WTC11 (cell line): ENCODE results near the gene ASPN. TPM values are rescaled to one million over a fixed set of nuclear protein-coding genes. Genes with fewer than 3 reads are reported as not detected.

Experiments
- ATAC-seq: fragments of 200-7000 bp; cut with Tn5 transposase; 2 replicates; pipeline ENCODE4 v1.10.0; 2021; ENCODE audit warnings: mild to moderate bottlenecking, moderate library complexity
- CTCF ChIA-PET: fragments of 300-600 bp; sonication (Branson Sonifier 250); formaldehyde crosslinking; loops from one replicate; lab custom pipeline; 2021; ENCODE audit warnings: antibody characterized with exemption; lab: Charles Lee
- POLR2A ChIA-PET: fragments of 350-600 bp; sonication (Branson Sonifier 250); formaldehyde crosslinking; loops from one replicate; lab custom pipeline; 2021; ENCODE audit warnings: antibody characterized with exemption; lab: Charles Lee
- DNase-seq: peaks from one replicate; pipeline ENCODE4 v3.0.0; 2021; ENCODE audit warnings: low spot score
- H3K27ac Mint-ChIP-seq: 2 replicates; pipeline ENCODE4 v1.8.0; 2021; ENCODE audit warnings: mixed read lengths
- H3K27me3 Mint-ChIP-seq: 2 replicates; pipeline ENCODE4 v1.8.0; 2021; ENCODE audit warnings: low read depth, mild to moderate bottlenecking, moderate library complexity, mixed read lengths
- H3K36me3 Mint-ChIP-seq: 2 replicates; pipeline ENCODE4 v1.8.0; 2021; ENCODE audit warnings: mixed read lengths
- H3K4me1 Mint-ChIP-seq: 2 replicates; pipeline ENCODE4 v1.8.0; 2022; ENCODE audit warnings: mixed read lengths
- H3K4me3 Mint-ChIP-seq: 2 replicates; pipeline ENCODE4 v1.8.0; 2021; ENCODE audit warnings: mild to moderate bottlenecking, moderate library complexity, mixed read lengths
- H3K9me3 Mint-ChIP-seq: 2 replicates; pipeline ENCODE4 v1.8.0; 2021; ENCODE audit warnings: mixed read lengths
- AFF4 ChIP-seq: sonication (generic); formaldehyde crosslinking; IDR thresholded peaks from 2 replicates; pipeline ENCODE4 v1.8.1; 2023; ENCODE audit warnings: mild to moderate bottlenecking, missing genetic modification reagents, borderline replicate concordance
- ATF3 ChIP-seq: sonication (generic); formaldehyde crosslinking; conservative IDR thresholded peaks from 2 replicates; pipeline ENCODE4 v1.8.1; 2022; ENCODE audit warnings: mild to moderate bottlenecking, missing genetic modification reagents
- CBFB ChIP-seq: sonication (generic); formaldehyde crosslinking; IDR thresholded peaks from 2 replicates; pipeline ENCODE4 v1.8.1; 2022; ENCODE audit warnings: mild to moderate bottlenecking, low read depth, missing genetic modification reagents
- CREM ChIP-seq: sonication (generic); formaldehyde crosslinking; IDR thresholded peaks from 2 replicates; pipeline ENCODE4 v1.8.1; 2022; ENCODE audit warnings: mild to moderate bottlenecking, missing genetic modification reagents, moderate library complexity
- ETV6 ChIP-seq: sonication (generic); formaldehyde crosslinking; IDR thresholded peaks from 2 replicates; pipeline ENCODE4 v1.8.1; 2022; ENCODE audit warnings: mild to moderate bottlenecking, missing genetic modification reagents
- HMGA2 ChIP-seq: fragments of 250-450 bp; sonication (Bioruptor Pico); IDR thresholded peaks from 2 replicates; pipeline ENCODE4 v1.4.0; 2021; ENCODE audit warnings: mild to moderate bottlenecking, moderate library complexity
- KAT7 ChIP-seq: sonication (generic); formaldehyde crosslinking; IDR thresholded peaks from 2 replicates; pipeline ENCODE4 v1.8.1; 2023; ENCODE audit warnings: missing genetic modification reagents, mild to moderate bottlenecking, borderline replicate concordance
- MYBL2 ChIP-seq: sonication (generic); formaldehyde crosslinking; IDR thresholded peaks from 2 replicates; pipeline ENCODE4 v1.8.1; 2023; ENCODE audit warnings: mild to moderate bottlenecking, moderate library complexity, missing genetic modification reagents
- NR1H2 ChIP-seq: sonication (generic); formaldehyde crosslinking; IDR thresholded peaks from 2 replicates; pipeline ENCODE4 v1.9.0; 2021; ENCODE audit warnings: mild to moderate bottlenecking, moderate library complexity, missing genetic modification reagents
- SOX15 ChIP-seq: fragments of 250-450 bp; sonication (Bioruptor Pico); IDR thresholded peaks from 2 replicates; pipeline ENCODE4 v1.9.0; 2021; ENCODE audit warnings: mild to moderate bottlenecking
- ZNF138 ChIP-seq: sonication (generic); formaldehyde crosslinking; conservative IDR thresholded peaks from 2 replicates; pipeline ENCODE4 v1.8.1; 2022; ENCODE audit warnings: mild to moderate bottlenecking, moderate library complexity, missing genetic modification reagents
- ZNF263 ChIP-seq: sonication (generic); formaldehyde crosslinking; IDR thresholded peaks from 2 replicates; pipeline ENCODE4 v1.8.1; 2022; ENCODE audit warnings: low read depth, mild to moderate bottlenecking, moderate library complexity, missing genetic modification reagents
- ZNF423 ChIP-seq: fragments of 250-450 bp; sonication (Bioruptor Pico); IDR thresholded peaks from 2 replicates; pipeline ENCODE4 v2.1.2; 2022; ENCODE audit warnings: mild to moderate bottlenecking, moderate library complexity
- ZNF512 ChIP-seq: sonication (generic); formaldehyde crosslinking; IDR thresholded peaks from 2 replicates; pipeline ENCODE4 v1.8.1; 2022; ENCODE audit warnings: missing genetic modification reagents, borderline replicate concordance
- total RNA-seq: library from RNA; stranded (reverse); gene quantifications from 3 replicates; pipeline ENCODE4 v1.2.3, GENCODE V29; 2021
- TF ChIP-seq, protein P1 (sequence below): sonication (generic); formaldehyde crosslinking; conservative IDR thresholded peaks from 2 replicates; pipeline ENCODE4 v1.8.1; 2023; ENCODE audit warnings: mild to moderate bottlenecking, low read depth, missing genetic modification reagents, moderate library complexity
- TF ChIP-seq, protein P2 (sequence below): sonication (generic); formaldehyde crosslinking; IDR thresholded peaks from 2 replicates; pipeline ENCODE4 v1.8.0; 2023; ENCODE audit warnings: missing genetic modification reagents
- TF ChIP-seq, protein P3 (sequence below): fragments of 250-450 bp; sonication (Bioruptor Pico); IDR thresholded peaks from 2 replicates; pipeline ENCODE4 v1.9.0; 2021; ENCODE audit warnings: moderate library complexity, mild to moderate bottlenecking, inconsistent platforms, borderline replicate concordance
- TF ChIP-seq, protein P4 (sequence below): sonication (generic); formaldehyde crosslinking; IDR thresholded peaks from 2 replicates; pipeline ENCODE4 v1.8.0; 2022; ENCODE audit warnings: mild to moderate bottlenecking, missing genetic modification reagents
- TF ChIP-seq, protein P5 (sequence below): fragments of 250-450 bp; sonication (Bioruptor Pico); IDR thresholded peaks from 2 replicates; pipeline ENCODE4 v1.8.0; 2021; ENCODE audit warnings: mild to moderate bottlenecking

The ASPN gene
- total RNA-seq, 1 experiment from 2014 or later: not detected

DNA sequence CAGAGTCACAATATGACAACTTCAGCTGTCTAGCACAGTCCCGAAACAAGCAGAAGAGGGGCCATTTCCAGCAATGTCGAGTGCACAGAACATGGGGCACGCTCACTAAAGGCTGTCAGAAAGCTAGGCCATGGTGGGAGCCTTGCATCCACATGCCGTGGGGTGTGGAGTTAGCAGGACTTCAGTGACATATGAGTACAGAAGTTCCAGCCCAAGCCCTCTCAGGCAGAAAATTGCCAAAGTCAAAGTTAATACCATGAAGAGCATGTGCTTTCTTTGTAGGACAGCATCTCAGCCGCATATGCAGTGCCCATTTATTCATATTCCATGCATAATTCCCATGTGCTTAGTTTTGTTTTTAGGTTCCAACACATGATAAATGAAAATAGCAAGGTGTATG lies 26.7 kb upstream of the ASPN start (continued):
- no peak for TF ChIP-seq CREM (CRISPR knock-in tag)
- TF ChIP-seq AFF4 (CRISPR knock-in tag): no peak
- TF ChIP-seq KAT7 (CRISPR knock-in tag): no peak
- no peak for TF ChIP-seq ATF3 (CRISPR knock-in tag)
- TF ChIP-seq, protein P1, sequence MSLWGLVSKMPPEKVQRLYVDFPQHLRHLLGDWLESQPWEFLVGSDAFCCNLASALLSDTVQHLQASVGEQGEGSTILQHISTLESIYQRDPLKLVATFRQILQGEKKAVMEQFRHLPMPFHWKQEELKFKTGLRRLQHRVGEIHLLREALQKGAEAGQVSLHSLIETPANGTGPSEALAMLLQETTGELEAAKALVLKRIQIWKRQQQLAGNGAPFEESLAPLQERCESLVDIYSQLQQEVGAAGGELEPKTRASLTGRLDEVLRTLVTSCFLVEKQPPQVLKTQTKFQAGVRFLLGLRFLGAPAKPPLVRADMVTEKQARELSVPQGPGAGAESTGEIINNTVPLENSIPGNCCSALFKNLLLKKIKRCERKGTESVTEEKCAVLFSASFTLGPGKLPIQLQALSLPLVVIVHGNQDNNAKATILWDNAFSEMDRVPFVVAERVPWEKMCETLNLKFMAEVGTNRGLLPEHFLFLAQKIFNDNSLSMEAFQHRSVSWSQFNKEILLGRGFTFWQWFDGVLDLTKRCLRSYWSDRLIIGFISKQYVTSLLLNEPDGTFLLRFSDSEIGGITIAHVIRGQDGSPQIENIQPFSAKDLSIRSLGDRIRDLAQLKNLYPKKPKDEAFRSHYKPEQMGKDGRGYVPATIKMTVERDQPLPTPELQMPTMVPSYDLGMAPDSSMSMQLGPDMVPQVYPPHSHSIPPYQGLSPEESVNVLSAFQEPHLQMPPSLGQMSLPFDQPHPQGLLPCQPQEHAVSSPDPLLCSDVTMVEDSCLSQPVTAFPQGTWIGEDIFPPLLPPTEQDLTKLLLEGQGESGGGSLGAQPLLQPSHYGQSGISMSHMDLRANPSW (CRISPR knock-in tag): no peak
- no peak for TF ChIP-seq ZNF138 (CRISPR knock-in tag)
- TF ChIP-seq, protein P2, sequence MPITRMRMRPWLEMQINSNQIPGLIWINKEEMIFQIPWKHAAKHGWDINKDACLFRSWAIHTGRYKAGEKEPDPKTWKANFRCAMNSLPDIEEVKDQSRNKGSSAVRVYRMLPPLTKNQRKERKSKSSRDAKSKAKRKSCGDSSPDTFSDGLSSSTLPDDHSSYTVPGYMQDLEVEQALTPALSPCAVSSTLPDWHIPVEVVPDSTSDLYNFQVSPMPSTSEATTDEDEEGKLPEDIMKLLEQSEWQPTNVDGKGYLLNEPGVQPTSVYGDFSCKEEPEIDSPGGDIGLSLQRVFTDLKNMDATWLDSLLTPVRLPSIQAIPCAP (CRISPR knock-in tag): no peak

- Mint-ChIP-seq H3K27ac (peak overlapping the region; percentile 12; the same call in 1 of the 2 replicates), H3K4me3 (no peak overlapping the region), H3K27me3 (no peaks in the 10 kb centered on the region), H3K36me3 (no peaks in the 10 kb centered on the region), H3K9me3 (no peaks in the 10 kb centered on the region), H3K4me1 (peaks cover 14% of the 10 kb centered on the region)
- ATAC-seq (no peak), DNase-seq (no peak)
- ChIA-PET CTCF (interaction anchor here (0.9 kb wide), 1 partner anchor 37 kb away, joined by 3 read pairs; no protein-coding TSS in a partner anchor), POLR2A (no interaction called here)
- TF ChIP-seq ZNF423 (CRISPR knock-in tag): peak; percentile 37; the same call in 1 of the 2 replicates
- TF ChIP-seq ZNF512: no peak
Observed at GRCh38 chr9:92508018-92508820, 25.9 kb upstream of the ASPN start.

GRCh38 chr9:92507496-92507895 lies 25.2 kb upstream of the ASPN start:
- POLR2A ChIA-PET: no interaction called here
- no peak overlapping the region; the same call in 1 of the 2 replicates for H3K27ac Mint-ChIP-seq
- H3K4me1 Mint-ChIP-seq: peaks cover 14% of the 10 kb centered on the region
- no peaks in the 10 kb centered on the region for H3K9me3 Mint-ChIP-seq
- CTCF ChIA-PET: interaction anchor here (0.9 kb wide), 1 partner anchor 38 kb away, joined by 3 read pairs; no protein-coding TSS in a partner anchor
- H3K27me3 Mint-ChIP-seq: no peaks in the 10 kb centered on the region
- H3K4me3 Mint-ChIP-seq: no peak overlapping the region
- H3K36me3 Mint-ChIP-seq: no peaks in the 10 kb centered on the region
- no peak for DNase-seq
- ATAC-seq: no peak
- TF ChIP-seq SOX15 (CRISPR knock-in tag): no peak
- TF ChIP-seq, protein P3, sequence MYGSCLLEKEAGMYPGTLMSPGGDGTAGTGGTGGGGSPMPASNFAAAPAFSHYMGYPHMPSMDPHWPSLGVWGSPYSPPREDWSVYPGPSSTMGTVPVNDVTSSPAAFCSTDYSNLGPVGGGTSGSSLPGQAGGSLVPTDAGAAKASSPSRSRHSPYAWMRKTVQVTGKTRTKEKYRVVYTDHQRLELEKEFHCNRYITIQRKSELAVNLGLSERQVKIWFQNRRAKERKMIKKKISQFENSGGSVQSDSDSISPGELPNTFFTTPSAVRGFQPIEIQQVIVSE (CRISPR knock-in tag): no peak
- TF ChIP-seq, protein P4, sequence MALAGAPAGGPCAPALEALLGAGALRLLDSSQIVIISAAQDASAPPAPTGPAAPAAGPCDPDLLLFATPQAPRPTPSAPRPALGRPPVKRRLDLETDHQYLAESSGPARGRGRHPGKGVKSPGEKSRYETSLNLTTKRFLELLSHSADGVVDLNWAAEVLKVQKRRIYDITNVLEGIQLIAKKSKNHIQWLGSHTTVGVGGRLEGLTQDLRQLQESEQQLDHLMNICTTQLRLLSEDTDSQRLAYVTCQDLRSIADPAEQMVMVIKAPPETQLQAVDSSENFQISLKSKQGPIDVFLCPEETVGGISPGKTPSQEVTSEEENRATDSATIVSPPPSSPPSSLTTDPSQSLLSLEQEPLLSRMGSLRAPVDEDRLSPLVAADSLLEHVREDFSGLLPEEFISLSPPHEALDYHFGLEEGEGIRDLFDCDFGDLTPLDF (CRISPR knock-in tag): no peak
- no peak for TF ChIP-seq ZNF263 (CRISPR knock-in tag)
- TF ChIP-seq ZNF423 (CRISPR knock-in tag): no peak
- no peak for TF ChIP-seq HMGA2 (CRISPR knock-in tag)
- TF ChIP-seq ETV6 (CRISPR knock-in tag): no peak
- no peak for TF ChIP-seq NR1H2 (CRISPR knock-in tag)
- TF ChIP-seq MYBL2 (CRISPR knock-in tag): no peak
- TF ChIP-seq CBFB: no peak
- TF ChIP-seq, protein P5, sequence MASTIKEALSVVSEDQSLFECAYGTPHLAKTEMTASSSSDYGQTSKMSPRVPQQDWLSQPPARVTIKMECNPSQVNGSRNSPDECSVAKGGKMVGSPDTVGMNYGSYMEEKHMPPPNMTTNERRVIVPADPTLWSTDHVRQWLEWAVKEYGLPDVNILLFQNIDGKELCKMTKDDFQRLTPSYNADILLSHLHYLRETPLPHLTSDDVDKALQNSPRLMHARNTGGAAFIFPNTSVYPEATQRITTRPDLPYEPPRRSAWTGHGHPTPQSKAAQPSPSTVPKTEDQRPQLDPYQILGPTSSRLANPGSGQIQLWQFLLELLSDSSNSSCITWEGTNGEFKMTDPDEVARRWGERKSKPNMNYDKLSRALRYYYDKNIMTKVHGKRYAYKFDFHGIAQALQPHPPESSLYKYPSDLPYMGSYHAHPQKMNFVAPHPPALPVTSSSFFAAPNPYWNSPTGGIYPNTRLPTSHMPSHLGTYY (CRISPR knock-in tag): no peak
